RWPE1 (cell line): Measurements from ENCODE around the gene COA5.
A peak's percentile ranks its signal among the peaks of the same experiment; 100 is the strongest.

ENCODE experiments used
- CTCF ChIA-PET: fragments of 350-600 bp; sonication (Branson Sonifier 250); formaldehyde crosslinking; extraction: SDS; loops from one replicate; lab custom pipeline; 2021; lab: Yijun Ruan, JAX
- POLR2A ChIA-PET: fragments of 400-600 bp; formaldehyde crosslinking; extraction: SDS; loops from one replicate; lab custom pipeline; 2020; ENCODE audit warnings: antibody characterized with exemption; ENCODE audit not compliant: low non-redundant PET; lab: Yijun Ruan, JAX
- DNase-seq: peaks from one replicate; pipeline ENCODE4 v3.0.0; 2012; ENCODE audit warnings: low spot score
- H3K27ac ChIP-seq: fragments of 450-650 bp; 2 replicates; pipeline ENCODE4 v1.5.1; 2017
- CTCF ChIP-seq: fragments of 450-650 bp; conservative IDR thresholded peaks from 2 replicates; pipeline ENCODE4 v1.5.1; 2017; ENCODE audit warnings: low read depth, mild to moderate bottlenecking

The COA5 gene

GRCh38 chr2:98568161-98568956 lies 40.0 kb downstream of the COA5 start:
- no peak overlapping the region for H3K27ac ChIP-seq
- POLR2A ChIA-PET = no interaction called here

DNA sequence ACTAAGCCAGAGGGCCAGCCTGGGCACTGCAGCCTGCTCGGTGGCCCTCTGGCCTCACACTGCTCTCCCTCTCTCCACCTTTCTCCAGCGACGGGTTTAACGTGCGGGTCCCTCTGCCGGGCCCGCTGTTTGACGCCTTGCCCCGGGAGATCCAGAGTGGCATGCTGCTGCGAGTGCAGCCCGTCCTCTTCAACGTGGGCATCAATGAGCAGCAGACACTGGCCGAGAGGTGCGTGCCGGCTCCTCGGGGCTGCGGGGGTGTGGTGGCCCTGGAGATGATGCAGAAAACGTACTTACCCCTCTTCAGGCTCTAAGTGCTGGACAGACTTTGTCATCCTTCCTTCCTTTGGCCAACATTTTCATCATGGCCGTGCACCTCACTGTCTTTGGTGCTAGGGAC lies 42.4 kb downstream of the COA5 start:
- DNase-seq = no peak
- H3K27ac ChIP-seq = no peak overlapping the region
- TF ChIP-seq CTCF = no peak
- POLR2A ChIA-PET = no interaction called here
- CTCF ChIA-PET = no interaction called here

More at GRCh38 chr2:98568161-98568956, 40.0 kb downstream of the COA5 start:
- CTCF ChIA-PET = interaction anchor here (0.5 to 0.8 kb wide), 4 partner anchors 12 to 109 kb away, joined by 3 to 4 read pairs (median 4); no protein-coding TSS in a partner anchor
- peak; percentile 8 for DNase-seq
- TF ChIP-seq CTCF = no peak

DNA sequence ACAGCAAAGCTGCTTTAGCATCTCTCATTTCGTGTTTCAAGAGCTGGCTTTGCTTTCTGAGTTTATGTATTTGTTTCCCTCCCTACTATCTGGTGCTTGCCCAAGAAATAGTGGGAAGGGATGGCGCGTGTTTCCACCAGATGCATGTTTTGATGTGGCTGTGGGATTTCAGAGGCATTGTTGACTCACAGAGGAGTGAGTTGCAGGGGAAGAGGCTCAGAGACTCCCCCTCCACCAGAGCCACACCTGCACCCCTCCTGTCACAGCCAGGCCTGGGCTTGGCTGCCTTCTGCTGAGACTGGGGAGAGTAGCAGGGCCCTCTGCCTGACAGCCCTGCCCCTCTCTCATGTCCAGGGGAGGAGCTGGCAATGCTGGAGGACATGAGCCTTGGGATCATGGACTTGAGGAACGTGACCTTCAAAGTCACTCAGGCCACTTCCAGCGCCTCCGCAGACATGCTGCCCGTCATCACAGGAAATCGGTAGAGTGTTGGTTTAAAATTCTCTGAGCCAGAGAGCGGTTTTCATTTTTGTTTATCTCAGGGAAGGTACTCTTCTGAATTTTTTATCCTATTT lies 42.9 kb downstream of the COA5 start:
- ChIA-PET POLR2A (interaction anchor here (0.6 kb wide), 1 partner anchor 326 kb away, joined by 5 read pairs; no protein-coding TSS in a partner anchor), CTCF (no interaction called here)
- no peak for TF ChIP-seq CTCF
- H3K27ac ChIP-seq = no peak overlapping the region
- no peak for DNase-seq

DNA sequence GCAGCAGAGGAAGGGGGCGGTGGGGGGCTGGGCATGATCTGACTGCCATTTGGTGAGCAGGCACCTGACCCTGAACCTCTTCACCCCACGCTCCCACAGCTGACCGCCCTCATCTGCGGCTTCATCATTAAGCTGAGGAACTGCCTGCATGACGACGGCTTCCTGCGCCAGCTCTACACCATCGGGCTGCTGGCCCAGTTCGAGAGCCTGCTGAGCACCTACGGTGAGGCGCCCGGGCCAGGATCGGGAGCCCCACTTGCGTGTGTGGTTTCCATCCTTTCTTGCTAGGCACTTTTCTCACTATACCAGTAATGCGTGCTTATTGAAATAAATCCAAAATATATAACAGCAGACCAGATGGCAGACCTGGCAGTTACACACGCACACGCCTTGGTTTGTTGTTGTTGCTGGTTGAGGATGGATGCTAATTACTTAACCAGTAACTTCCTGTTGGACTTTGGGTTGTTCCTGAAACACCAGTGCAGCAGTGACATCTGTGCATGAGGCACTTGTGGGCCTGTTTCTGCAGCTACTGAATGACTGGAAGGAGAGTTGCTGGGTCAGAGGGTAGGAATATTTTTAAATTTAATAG lies 43.7 kb downstream of the COA5 start:
- DNase-seq = no peak
- POLR2A ChIA-PET = no interaction called here
- CTCF ChIA-PET = no interaction called here
- no peak for TF ChIP-seq CTCF
- no peak overlapping the region for H3K27ac ChIP-seq

DNA sequence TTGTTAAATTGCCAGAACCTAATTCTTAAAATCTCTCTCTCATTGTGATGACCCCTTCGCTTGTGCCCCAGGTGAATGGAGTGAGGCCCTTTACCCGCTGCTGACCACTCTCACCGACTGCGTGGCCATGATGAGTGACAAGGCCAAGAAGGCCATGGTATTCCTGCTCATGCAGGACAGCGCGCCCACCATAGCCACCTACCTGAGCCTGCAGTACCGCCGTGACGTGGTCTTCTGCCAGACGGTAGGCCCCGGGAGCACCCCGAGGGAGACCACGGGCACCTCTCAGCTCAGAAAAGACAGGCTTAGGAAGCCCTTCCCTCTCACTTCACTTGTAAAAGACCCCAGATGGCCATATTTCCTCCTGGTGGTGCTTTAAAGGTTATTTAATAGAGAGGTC lies 44.9 kb downstream of the COA5 start:
- POLR2A ChIA-PET = no interaction called here
- CTCF ChIA-PET = no interaction called here
- H3K27ac ChIP-seq = no peak overlapping the region
- DNase-seq = no peak
- no peak for TF ChIP-seq CTCF

- no peak for DNase-seq
- no peak overlapping the region for H3K27ac ChIP-seq
- ChIA-PET POLR2A (no interaction called here), CTCF (interaction anchor here (0.9 kb wide), 1 partner anchor 11 kb away, joined by 3 read pairs; no protein-coding TSS in a partner anchor)
- TF ChIP-seq CTCF = no peak
Measured at GRCh38 chr2:98561902-98562695, 46.2 kb downstream of the COA5 start.
